A549 (cell line): ENCODE data around the gene KCNQ5.

Experiments
- CTCF ChIP-seq: fragments of >200 bp; sonication (Bioruptor Twin); formaldehyde crosslinking; IDR thresholded peaks from 3 replicates; pipeline ENCODE4 v1.5.1; 2016
- ELK1 ChIP-seq: fragments of 150-350 bp; IDR thresholded peaks from 2 replicates; pipeline ENCODE4 v1.6.1; 2014; ENCODE audit warnings: low read depth, mild to moderate bottlenecking, low read length
- KDM1A ChIP-seq: fragments of 200-600 bp; sonication (generic); IDR thresholded peaks from 2 replicates; pipeline ENCODE4 v1.6.1; 2016; ENCODE audit warnings: low read depth, mild to moderate bottlenecking
- MYC ChIP-seq: IDR thresholded peaks from 2 replicates; pipeline ENCODE4 v1.6.1; 2012; ENCODE audit warnings: mild to moderate bottlenecking, inconsistent platforms, low read length, improper control_type of control experiment, borderline replicate concordance
- NPAS2 ChIP-seq: fragments of 250-450 bp; sonication (Bioruptor Pico); IDR thresholded peaks from 2 replicates; pipeline ENCODE4 v1.8.0; 2022; ENCODE audit warnings: mild to moderate bottlenecking, moderate library complexity, borderline replicate concordance
- NR3C1 ChIP-seq: fragments of >200 bp; sonication (Bioruptor Twin); formaldehyde crosslinking; IDR thresholded peaks from 3 replicates; pipeline ENCODE4 v1.6.1; 2017
- POLR2A ChIP-seq: IDR thresholded peaks from 2 replicates; pipeline ENCODE4 v1.6.1; 2012; ENCODE audit warnings: mild to moderate bottlenecking, low read length

GRCh38 chr6:72622094-72622940 lies 453 bp downstream of the KCNQ5 start:
- TF ChIP-seq NPAS2 = no peak
- no peak; the same call in 2 of the 3 replicates for TF ChIP-seq CTCF
- TF ChIP-seq MYC = no peak
- TF ChIP-seq NR3C1 = no peak
- TF ChIP-seq ELK1 = no peak
- no peak for TF ChIP-seq POLR2A
- no peak for TF ChIP-seq KDM1A
